KBM-7 (cell line): ENCODE data around the gene TIGD1.
"Not testable (repeated sequence)": the region's sequence is repeated elsewhere in the genome, so short reads cannot be mapped to it uniquely, and the experiment has no call there.

ENCODE experiments used
- DNase-seq: peaks from one replicate; pipeline ENCODE4 v3.0.0-alpha.2; 2015
- in situ Hi-C: fragments of 300-500 bp; cut with MboI; formaldehyde crosslinking; loops from 2 replicates; pipeline ENCODE4 v1.14.3; 2020; ENCODE audit warnings: low sequenced_read_pairs, low pct_unique_long_range_greater_than_20kb, mixed read lengths

Gene TIGD1

DNA sequence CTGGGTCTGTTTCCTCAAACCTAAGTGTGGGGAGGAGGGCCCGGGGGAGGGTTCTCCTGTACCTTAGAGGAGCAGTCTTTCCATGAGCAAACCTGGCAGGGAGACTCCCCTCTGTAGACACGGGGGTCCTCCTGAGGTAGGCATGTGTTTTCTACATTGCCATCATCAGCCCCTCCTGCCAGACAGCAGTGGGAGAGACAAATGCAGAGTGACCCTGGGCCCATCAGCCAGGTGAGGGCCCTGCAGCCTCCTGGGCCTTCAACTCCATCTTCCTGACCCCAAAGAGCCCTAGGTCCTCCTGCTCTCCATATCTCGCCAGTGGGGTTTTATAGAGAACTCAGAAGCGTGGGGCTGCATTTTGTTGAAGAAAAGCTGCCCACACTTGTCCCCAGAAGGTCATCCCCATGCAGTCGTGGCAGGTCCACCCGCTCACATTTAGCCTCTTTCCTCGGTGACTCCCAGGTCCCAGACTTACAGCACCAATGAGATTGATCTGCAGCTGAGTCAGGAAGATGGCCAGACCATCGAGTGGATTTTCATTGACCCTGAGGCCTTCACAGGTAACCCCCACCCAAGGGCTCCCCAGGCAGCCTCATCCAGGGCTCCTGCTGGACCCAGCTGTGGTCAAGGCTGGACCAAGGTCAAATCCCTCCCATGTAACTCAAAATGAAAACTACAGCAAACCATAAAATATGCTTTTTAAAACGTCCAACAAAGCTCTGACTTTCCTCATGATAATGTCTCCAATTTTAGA lies 8.2 kb downstream of the TIGD1 start:
- in situ Hi-C loops, result no loop called here
- DNase-seq, result no peak

DNA sequence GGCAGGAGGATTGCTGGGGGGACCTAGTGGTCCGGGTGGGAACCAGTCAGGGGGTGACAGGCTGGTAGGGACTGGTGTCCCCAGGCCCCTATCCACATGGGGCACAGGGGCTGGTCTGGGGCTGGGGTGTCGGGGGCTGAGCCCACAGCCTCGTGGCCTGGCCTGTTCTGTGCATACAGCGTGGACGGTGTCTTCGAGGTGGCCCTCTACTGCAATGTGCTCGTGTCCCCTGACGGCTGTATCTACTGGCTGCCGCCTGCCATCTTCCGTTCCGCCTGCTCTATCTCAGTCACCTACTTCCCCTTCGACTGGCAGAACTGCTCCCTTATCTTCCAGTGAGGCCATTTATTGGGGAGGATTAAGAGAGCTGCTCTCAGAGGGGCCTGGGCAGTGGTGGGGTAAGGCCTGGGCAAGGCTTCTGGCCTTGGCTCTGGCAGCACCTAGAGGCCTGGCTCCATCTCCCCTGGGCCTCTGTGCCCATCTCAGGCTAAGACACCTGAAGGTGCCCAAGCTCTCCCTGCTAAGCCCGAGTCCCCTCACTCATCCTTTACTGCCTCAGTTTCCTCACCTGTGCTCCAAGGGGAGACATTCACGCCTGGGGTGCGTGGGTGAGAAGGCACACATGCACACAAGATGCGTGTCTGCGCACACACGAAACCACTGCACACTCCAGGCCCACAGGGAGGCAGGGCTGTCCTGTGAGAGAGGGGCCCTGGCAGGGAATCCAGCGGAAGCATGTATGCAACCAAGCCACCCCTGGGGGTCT lies 9.0 kb downstream of the TIGD1 start:
- DNase-seq, result peak; percentile 20
- in situ Hi-C loops, result no loop called here

DNA sequence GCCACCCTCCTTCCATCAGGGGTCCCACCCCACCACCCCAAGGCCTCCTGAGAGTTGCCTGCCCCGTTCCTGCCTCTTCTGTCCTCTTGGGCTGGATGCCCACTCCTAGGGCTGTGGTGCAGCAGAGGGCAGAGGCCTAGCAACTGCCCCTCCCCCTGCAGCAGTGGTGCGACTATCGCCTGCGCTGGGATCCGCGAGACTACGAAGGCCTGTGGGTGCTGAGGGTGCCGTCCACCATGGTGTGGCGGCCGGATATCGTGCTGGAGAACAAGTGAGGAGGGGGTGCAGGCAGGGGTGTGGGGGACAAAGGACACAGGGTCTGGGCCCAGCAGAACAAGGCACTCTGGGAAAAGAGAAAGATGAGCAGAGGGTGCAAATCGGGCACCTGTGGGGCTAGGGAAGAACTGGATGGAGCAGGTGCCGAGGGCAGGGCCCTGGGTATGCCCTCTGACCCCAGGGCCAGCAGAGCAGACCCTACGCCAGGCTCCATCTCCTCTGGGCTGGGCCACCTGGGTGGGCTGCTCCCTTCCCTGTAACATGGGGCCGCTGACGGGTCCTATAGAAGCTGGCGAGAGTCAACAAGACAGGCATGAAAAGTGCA lies 9.8 kb downstream of the TIGD1 start:
- in situ Hi-C loops, result no loop called here
- DNase-seq, result no peak

DNA sequence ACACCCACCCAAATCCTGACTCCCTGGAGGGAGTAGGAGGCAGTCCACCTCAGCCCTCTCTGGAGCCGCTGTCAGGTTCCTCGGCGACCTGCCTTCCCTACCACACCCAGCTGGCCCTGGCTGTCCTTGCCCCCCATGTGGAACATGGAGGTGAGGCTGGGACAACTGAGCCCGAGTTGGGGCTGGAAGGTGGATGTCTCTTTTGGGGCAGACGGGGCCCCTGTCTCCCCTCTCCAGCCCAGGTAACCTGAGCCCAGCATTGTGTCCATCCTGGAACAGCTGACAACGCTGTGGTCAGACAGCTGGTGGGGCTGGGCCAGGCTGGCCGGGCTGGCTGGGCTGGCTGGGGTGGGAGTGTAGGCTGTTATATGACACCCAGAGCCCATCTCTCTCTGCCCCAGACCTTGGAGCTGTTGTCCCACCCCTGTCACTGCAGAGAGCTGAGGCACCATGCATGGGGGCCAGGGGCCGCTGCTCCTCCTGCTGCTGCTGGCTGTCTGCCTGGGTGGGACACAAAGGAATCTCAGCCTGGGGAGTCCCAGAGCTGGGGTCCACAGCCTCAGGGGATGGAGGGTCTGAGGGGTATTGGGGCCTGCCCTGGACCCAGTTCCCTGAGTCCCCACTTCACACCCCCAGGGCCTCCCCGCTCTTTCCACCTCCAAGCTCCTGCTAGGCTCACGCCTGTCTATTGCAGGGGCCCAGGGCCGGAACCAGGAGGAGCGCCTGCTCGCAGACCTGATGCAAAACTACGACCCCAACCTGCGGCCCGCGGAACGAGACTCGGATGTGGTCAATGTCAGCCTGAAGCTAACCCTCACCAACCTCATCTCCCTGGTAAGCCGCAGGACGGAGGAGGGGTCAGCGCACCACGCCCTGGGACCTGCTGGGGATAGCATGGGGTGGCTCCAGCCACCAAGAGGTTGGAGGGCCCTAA lies 10.8 kb downstream of the TIGD1 start, which contains the start of gene CHRNG:
Gene CHRNG, plus strand, starts transcription at position 395 of the 934 bp plus-strand sequence. Its CDS starts 56 bp downstream, at position 451.
- no peak for DNase-seq
- in situ Hi-C loops, result no loop called here

DNA sequence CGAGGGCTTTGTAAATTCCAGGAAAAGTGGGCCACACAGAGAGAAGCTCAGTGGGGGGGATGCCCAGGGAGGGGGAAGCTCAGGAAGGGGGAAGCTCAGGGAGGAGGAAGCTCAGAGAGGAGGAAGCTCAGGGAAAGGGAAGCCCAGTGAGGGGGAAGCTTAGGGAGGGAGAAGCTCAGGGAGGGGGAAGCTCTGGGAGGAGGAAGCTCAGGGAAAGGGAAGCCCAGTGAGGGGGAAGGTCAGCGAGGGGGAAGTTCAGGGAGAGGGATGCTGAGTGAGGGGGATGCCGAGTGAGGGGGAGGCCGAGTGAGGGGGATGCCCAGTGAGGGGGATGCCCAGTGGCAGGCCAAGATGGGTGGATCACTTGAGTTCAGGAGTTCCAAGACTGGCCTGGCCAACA lies 11.7 kb downstream of the TIGD1 start:
- in situ Hi-C loops, result no loop called here

DNA sequence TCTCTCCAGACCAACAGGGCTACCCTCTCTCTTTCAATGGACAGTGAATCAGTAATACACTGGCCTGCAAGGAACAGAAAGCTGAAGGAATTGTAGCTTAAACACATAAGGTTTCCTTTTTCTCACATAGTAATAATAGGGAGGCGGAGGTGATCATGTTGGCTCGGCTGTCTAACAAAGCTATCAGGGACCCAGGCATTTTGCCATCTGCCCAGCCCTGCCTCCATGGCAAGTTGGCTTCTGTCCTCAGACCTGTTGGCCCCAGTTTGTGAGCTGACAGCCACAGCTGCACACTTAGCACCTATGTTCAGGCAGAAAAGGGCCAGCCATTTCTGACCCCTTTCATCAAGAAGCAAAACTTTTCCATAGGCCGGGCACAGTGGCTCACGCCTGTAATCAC lies 12.9 kb downstream of the TIGD1 start:
- in situ Hi-C loops, result no loop called here
- DNase-seq, result no peak

More for the DNA sequence above, 11.7 kb downstream of the TIGD1 start:
- peak; percentile 42 for DNase-seq

DNA sequence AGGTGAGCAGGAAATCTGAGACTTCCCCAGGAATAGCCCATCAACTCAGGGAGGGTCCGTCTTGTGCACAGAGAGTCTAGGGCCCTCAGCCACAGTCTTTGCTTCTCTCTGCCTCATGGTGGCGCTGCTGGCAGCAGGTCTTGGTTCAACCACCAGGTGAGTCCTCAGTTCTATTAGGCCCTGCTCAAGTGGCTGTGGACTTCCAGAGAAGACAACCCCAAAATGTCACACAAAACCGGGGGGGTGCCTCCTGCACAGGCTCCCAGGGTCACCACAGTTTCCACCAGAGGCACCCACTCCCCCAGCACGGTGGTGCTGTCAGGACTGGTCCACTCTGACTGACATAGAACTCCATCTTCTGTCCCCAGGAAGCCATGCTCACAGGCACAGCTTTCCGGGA lies 13.3 kb downstream of the TIGD1 start:
- in situ Hi-C loops, result no loop called here
- no peak for DNase-seq

DNA sequence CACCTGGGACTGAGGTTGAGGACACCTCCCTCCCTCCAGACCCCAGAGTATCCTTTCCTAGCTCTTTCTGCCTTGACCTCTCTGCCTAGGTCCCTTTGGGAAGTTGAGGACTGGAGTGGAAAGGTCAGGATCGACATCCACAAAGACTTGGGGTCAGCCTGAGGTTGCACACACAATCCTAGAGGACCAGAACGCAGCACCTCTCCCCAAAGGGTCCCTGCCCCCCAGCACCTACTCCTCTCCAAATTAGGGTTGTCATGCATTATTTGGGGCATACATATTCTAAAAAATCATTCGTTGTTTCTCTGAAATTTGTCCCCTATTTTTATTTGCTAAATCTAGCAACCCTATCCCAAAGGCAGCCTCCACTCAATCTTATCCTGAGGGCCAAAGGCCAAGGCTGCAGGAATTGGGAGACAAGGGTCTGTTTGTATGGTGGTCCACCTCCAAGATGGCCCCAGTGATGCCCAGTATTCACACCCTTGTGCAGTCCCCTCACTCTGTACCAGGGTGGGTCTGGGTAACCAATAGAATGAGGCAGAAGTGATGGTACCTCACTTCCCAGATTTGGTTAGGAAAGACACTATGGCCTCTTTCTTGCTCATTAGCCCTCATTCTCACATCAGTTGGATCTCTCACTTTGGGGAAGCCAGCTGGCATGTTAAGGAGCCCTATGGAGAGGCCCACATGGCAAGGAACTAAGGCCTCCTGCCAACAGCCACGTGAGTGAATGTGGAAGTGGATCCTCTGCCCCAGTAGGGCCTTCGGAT lies 14.4 kb downstream of the TIGD1 start:
- DNase-seq, result no peak
- in situ Hi-C loops, result no loop called here

DNA sequence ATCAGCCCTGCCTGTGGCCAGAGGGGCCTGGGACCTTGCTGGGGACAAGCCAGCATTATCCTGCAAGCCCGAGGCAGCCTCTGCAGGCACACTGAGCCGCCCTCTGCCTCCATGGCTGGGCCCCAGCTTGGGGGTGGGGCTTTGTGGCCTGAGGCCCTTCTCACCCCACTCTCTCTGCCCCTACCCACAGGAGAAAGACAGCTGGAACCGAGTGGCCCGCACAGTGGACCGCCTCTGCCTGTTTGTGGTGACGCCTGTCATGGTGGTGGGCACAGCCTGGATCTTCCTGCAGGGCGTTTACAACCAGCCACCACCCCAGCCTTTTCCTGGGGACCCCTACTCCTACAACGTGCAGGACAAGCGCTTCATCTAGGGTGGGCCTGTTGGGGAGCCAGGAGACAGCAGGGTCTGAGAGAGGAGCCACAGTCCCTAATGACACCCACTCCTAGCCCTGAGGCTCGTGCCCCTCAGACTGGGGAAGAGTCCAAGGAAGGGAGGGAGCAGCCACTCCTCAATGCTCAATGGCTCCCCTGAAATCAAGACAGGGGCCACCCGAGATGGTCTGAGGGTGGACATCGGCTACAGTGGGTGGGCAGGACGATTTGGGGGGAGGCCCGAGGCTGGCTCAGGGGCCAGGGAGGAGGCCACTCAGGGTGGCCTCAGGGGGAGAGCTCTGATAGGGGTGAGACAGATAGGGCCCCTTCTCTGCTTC lies 15.3 kb downstream of the TIGD1 start:
- in situ Hi-C loops, result no loop called here
- no peak for DNase-seq

DNA sequence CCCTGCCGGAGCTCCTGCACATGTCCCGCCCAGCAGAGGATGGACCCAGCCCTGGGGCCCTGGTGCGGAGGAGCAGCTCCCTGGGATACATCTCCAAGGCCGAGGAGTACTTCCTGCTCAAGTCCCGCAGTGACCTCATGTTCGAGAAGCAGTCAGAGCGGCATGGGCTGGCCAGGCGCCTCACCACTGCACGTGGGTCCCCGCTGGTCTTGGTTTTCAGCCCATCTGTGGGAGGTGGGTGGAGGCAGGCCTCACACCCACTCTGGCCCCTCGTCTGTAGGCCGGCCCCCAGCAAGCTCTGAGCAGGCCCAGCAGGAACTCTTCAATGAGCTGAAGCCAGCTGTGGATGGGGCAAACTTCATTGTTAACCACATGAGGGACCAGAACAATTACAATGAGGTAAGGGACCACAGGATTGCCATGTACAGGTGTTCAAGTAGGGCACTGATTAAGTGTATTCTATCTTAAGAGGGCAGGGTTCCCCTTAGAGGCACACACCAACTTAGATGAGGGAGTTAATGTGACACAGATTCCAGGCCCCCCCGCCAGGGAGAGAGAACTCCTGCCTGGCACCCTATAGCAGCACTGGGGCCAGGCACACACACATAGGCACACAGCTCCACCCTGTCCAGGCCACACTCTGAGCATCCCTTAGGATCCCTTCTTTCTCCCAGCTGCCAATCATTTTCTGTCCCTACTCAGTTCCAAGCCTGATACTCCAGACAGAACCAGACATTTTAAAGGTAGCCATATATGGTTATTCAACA lies 16.2 kb downstream of the TIGD1 start:
- in situ Hi-C loops, result no loop called here
- DNase-seq, result no peak

DNA sequence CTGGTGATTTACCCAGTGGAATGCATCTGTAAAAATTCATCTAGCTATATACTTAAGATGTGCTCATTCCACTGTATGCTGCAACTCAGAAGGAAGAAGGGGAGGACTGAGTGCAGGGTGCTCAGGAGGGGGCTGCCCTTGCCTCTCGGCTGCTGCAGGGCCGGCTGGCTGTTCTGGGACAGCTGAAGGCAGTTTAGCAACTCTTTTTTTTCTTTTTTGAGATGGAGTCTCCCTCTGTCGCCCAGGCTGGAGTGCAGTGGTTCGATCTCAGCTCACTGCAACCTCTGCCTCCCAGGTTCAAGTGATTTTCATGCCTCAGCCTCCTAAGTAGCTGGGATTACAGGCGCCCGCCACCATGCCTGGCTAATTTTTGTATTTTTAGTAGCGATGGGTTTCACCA lies 17.5 kb downstream of the TIGD1 start:
- DNase-seq, in situ Hi-C loops: not testable (repeated sequence)

DNA sequence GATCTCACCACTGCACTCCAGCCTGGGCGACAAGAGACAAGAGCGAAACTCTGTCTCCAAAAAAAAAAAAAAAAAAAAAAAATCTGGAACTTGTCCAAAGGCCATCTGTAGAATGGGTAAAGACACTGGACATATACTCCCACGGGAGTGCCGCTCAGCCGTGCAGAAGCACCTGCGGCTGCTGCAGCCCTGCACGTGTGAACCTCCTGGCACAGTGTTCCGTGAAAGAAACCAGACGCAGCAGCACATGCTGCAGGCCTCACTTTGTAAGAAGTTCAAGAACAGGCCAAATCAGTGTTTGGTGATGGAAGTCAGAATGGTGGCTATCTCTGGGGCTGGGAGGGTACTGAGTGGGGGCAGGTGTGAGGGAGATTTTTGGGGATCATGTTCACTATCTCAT lies 17.9 kb downstream of the TIGD1 start:
- in situ Hi-C loops, result no loop called here
- DNase-seq, result no peak

DNA sequence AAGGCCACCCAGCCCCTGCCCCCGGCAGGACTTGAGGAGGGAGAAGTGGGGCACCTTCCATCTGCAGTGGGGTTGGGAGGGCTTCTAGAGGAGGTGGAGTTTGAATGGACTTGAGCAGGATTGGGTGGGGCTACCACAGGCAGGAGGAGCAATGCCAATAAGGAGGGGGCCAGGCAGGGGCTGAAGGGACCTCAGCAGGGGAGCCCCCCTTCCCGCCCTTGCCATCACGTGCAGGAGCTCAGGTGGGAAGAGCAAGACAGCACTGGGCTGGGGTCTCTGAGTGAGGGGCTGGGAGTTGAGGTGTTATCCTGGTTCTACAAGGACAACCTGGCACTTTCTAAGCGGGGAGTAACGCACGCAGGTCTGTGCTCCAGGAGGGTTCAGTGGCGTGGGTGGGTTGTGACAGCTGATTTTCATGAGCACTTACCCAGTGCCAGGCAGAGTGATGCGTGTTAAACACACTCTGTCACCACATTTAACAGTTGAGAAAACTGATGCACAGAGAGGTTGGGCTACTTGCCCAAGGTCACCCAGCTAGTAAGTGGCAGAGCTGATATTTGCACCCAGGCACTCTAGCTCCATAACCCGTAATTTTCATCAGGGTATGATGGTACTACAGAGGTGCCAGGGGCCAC lies 19.6 kb downstream of the TIGD1 start:
- no peak for DNase-seq
- in situ Hi-C loops, result no loop called here

DNA sequence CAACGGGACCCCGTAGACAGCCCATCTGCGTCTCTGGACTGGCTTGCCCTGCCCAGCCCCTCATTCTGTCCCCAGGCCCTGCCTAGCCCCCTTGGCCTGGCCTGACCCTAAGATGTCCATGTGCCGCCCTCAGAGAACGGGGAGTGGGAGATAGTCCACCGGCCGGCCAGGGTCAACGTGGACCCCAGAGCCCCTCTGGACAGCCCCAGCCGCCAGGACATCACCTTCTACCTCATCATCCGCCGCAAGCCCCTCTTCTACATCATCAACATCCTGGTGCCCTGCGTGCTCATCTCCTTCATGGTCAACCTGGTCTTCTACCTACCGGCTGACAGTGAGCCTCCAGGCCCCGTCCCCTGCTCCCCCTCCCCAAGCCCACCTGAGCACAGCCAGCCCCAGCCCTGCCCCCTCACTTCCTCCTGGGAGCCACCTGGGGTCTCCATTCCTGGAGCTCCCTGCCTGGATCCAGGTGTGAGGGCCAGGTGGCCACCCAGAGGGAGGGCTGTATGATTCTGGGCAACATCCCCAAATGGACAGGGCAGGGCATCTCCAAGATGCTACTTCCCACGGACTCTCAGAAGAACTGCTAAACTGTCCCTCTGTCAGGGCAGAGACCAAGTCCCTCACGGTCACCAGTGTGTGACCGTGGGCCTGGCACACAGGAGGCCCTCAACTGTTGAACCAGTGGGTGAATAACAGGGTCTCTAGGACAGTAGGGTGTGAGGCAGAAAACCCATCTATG lies 20.4 kb downstream of the TIGD1 start:
- in situ Hi-C loops, result no loop called here
- no peak for DNase-seq

DNA sequence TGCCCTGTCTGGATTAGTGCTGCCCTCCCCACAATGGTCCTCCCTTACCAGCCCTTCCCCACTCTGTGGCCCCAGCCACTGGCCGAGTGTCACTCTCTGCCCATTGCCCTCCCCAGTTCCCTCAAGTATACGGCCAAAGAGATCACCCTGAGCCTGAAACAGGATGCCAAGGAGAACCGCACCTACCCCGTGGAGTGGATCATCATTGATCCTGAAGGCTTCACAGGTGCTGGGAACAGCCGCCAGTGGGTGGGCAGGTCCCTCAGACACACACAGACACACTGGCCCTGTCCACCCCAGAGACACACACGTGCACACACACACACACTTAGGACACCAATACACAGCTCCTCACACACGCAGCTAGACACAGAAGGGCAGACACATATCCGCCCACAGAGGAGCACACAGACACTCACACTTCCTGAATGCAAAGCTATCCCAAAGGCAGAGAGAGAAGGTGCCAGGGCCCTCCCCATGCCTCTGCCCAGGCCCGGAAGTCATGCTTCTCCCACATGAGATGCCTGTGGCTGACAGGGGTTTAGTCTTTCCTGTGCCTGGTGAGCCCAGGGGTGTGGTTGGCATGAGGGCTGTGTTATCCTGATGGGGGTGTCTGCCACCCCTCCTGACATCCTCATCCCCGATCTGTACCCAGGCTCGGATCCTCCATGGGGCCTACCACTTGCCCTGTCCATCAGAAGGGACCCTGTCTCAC lies 21.5 kb downstream of the TIGD1 start:
- in situ Hi-C loops, result no loop called here
- DNase-seq, result peak; percentile 24
